K562 (cell line): ENCODE measurements around the gene HMX2. TPM values are rescaled to one million over a fixed set of nuclear protein-coding genes. Genes with fewer than 3 reads are reported as not detected.

Experiments
- ATAC-seq: fragments of 200-7000 bp; cut with Tn5 transposase; 3 replicates; pipeline ENCODE4 v1.9.1; 2020; ENCODE audit warnings: moderate library complexity
- BruUV-seq: library from RNA; stranded (reverse); fragments of 400-500 nt; replicated peaks from 2 replicates; lab custom pipeline; 2021; lab: Mats Ljungman, UMichigan
- CTCF ChIA-PET: fragments of 300-600 bp; formaldehyde crosslinking; extraction: SDS; loops from one replicate; lab custom pipeline; 2021; ENCODE audit warnings: low intra/inter-chr PET ratio; lab: Yijun Ruan, JAX
- POLR2A ChIA-PET: fragments of 300-600, 350-650 bp; sonication (Branson Sonifier 250); formaldehyde crosslinking; extraction: SDS; loops from one replicate; lab custom pipeline; 2021; ENCODE audit warnings: antibody characterized with exemption, inconsistent platforms; lab: Yijun Ruan, JAX
- DNase-seq, 4 experiments: peaks; one replicate each; pipeline versions ENCODE4 v3.0.0 to v3.0.0-alpha.2; 2011 to 2018; ENCODE audit warnings: low spot score in 3 of 4, mixed read lengths in 3 of 4; ENCODE audit errors: extremely low read depth in 1 of 4
- FAIRE-seq: peaks from 2 replicates; lab custom pipeline; 2011; peaks lifted over from hg19 to GRCh38; lab: Jason Lieb, UNC
- H2AFZ ChIP-seq: 2 replicates; pipeline ENCODE4 v1.6.0; 2011; ENCODE audit warnings: low read depth, low read length, control low read depth, inconsistent platforms
- H3K27ac ChIP-seq: fragments of 200-600 bp; 3 replicates; pipeline ENCODE4 v1.8.0; 2011; ENCODE audit warnings: low read depth, mild to moderate bottlenecking, control low read depth, inconsistent platforms, low read length, moderate library complexity, mixed read lengths; ENCODE audit errors: extremely low read depth
- H3K27me3 ChIP-seq, 2 experiments: fragments of 300-600 bp in 1 of 2; 2 replicates in 1 of 2; 3 replicates in 1 of 2; pipeline versions ENCODE4 v1.6.0 to v1.8.0; 2011; ENCODE audit warnings: inconsistent platforms in 2 of 2, low read length in 2 of 2, mild to moderate bottlenecking in 1 of 2, mixed read lengths in 1 of 2, moderate library complexity in 1 of 2; ENCODE audit not compliant: control insufficient read depth in 2 of 2, insufficient read depth in 2 of 2
- H3K36me3 ChIP-seq: fragments of 300-600 bp; 3 replicates; pipeline ENCODE4 v1.8.0; 2011; ENCODE audit warnings: mild to moderate bottlenecking, low read length, inconsistent platforms; ENCODE audit not compliant: control insufficient read depth, insufficient read depth
- H3K4me1 ChIP-seq, 2 experiments: fragments of 200-600 bp in 1 of 2; replicated peaks in 1 of 2; 2 replicates in 1 of 2; 3 replicates in 1 of 2; pipeline versions ENCODE4 v1.5.1 to v1.8.0; 2011; ENCODE audit warnings: inconsistent platforms in 2 of 2, low read length in 2 of 2, mild to moderate bottlenecking in 1 of 2, mixed read lengths in 1 of 2, moderate library complexity in 1 of 2; ENCODE audit not compliant: control insufficient read depth in 2 of 2, insufficient read depth in 2 of 2
- H3K4me2 ChIP-seq: 2 replicates; pipeline ENCODE4 v1.6.1; 2011; ENCODE audit warnings: low read length, control low read depth, inconsistent platforms, mixed read lengths; ENCODE audit not compliant: insufficient read depth
- H3K4me3 ChIP-seq: fragments of 200-600 bp; sonication (generic), shearing (Covaris generic); 2 replicates; pipeline ENCODE4 v1.5.1; 2016; ENCODE audit warnings: control low read depth, inconsistent platforms
- H3K79me2 ChIP-seq: fragments of 200-600 bp; 3 replicates; pipeline ENCODE4 v1.8.0; 2011; ENCODE audit warnings: low read length, inconsistent platforms; ENCODE audit not compliant: control insufficient read depth, insufficient read depth
- H3K9ac ChIP-seq, 2 experiments: 2 replicates each; pipeline versions ENCODE4 v1.6.0 to v1.6.1; 2011; ENCODE audit warnings: low read depth in 2 of 2, low read length in 2 of 2, control low read depth in 1 of 2, inconsistent platforms in 1 of 2, mild to moderate bottlenecking in 1 of 2, mixed read lengths in 1 of 2; ENCODE audit not compliant: insufficient read depth in 1 of 2
- H3K9me1 ChIP-seq: one replicate; pipeline ENCODE4 v1.6.0; 2011; ENCODE audit warnings: inconsistent platforms, mild to moderate bottlenecking, low read length, moderate library complexity; ENCODE audit not compliant: control insufficient read depth, insufficient read depth
- H3K9me3 ChIP-seq: replicated peaks from 2 replicates; pipeline ENCODE4 v1.5.1; 2011; ENCODE audit warnings: low read depth, low read length, inconsistent platforms; ENCODE audit not compliant: control insufficient read depth, insufficient read depth
- H4K20me1 ChIP-seq: replicated peaks from 2 replicates; pipeline ENCODE4 v1.6.1; 2011; ENCODE audit warnings: low read length, inconsistent platforms, mixed read lengths; ENCODE audit not compliant: control insufficient read depth, insufficient read depth
- HIVEP1 ChIP-seq: fragments of 250-450 bp; sonication (Bioruptor Pico); IDR thresholded peaks from 2 replicates; pipeline ENCODE4 v1.4.0; 2020; ENCODE audit warnings: mild to moderate bottlenecking
- HLTF ChIP-seq: fragments of 450-650 bp; IDR thresholded peaks from 2 replicates; pipeline ENCODE4 v1.6.1; 2016
- HNRNPLL ChIP-seq: fragments of 200-400 bp; formaldehyde crosslinking; IDR thresholded peaks from 2 replicates; pipeline ENCODE4 v1.6.1; 2017; ENCODE audit warnings: low read length, low read depth, mild to moderate bottlenecking; ENCODE audit not compliant: poor library complexity, severe bottlenecking
- KLF1 ChIP-seq: fragments of 450-650 bp; IDR thresholded peaks from 2 replicates; pipeline ENCODE4 v1.6.1; 2016; ENCODE audit warnings: missing genetic modification characterization, missing compliant biosample characterization
- MBD1 ChIP-seq: fragments of 250-450 bp; sonication (Bioruptor Pico); IDR thresholded peaks from 2 replicates; pipeline ENCODE4 v1.8.0; 2022; ENCODE audit warnings: inconsistent platforms
- NR4A1 ChIP-seq, 2 experiments: fragments of 250-450 bp in 1 of 2; fragments of 450-650 bp in 1 of 2; sonication (Bioruptor Pico) in 1 of 2; IDR thresholded peaks; 2 replicates each; pipeline versions ENCODE4 v1.4.0 to v1.6.1; 2016 to 2020; ENCODE audit warnings: mild to moderate bottlenecking in 2 of 2, missing compliant biosample characterization in 1 of 2, missing genetic modification characterization in 1 of 2, moderate library complexity in 1 of 2
- PHB ChIP-seq: fragments of 250-450 bp; sonication (Bioruptor Pico); IDR thresholded peaks from 2 replicates; pipeline ENCODE4 v1.5.0; 2021
- RB1 ChIP-seq: fragments of 450-650 bp; IDR thresholded peaks from 2 replicates; pipeline ENCODE4 v1.6.1; 2017; ENCODE audit warnings: low read depth, mild to moderate bottlenecking
- TAF1 ChIP-seq: IDR thresholded peaks from 2 replicates; pipeline ENCODE4 v1.6.1; 2011; ENCODE audit warnings: mild to moderate bottlenecking, low read length, moderate library complexity; ENCODE audit not compliant: insufficient read depth, control insufficient read depth, severe bottlenecking; ENCODE audit errors: extremely low read depth
- USF1 ChIP-seq: sonication (generic); formaldehyde crosslinking; IDR thresholded peaks from 2 replicates; pipeline ENCODE4 v1.9.0; 2022; ENCODE audit warnings: mild to moderate bottlenecking, missing genetic modification reagents
- ZNF354B ChIP-seq: fragments of 250-450 bp; sonication (Bioruptor Pico); IDR thresholded peaks from 2 replicates; pipeline ENCODE4 v1.4.0; 2020
- ZNF561 ChIP-seq: fragments of 450-650 bp; formaldehyde crosslinking; conservative IDR thresholded peaks from 2 replicates; pipeline ENCODE4 v1.4.0; 2020; ENCODE audit warnings: mild to moderate bottlenecking, moderate library complexity
- WGBS: fragments of 100-300 bp; shearing (Covaris generic); methylation state at CpG from one replicate; pipeline ENCODE4 v1.1.6; 2016; ENCODE audit warnings: low coverage, mixed read lengths; ENCODE audit not compliant: insufficient coverage; ENCODE audit errors: missing lambda C conversion rate; 5-methylcytosine and 5-hydroxymethylcytosine counted together
- in situ Hi-C: fragments of 300-500 bp; cut with MboI; formaldehyde crosslinking; loops from 4 replicates; pipeline ENCODE4 v1.15.0; 2018; ENCODE audit warnings: inconsistent platforms, mixed read lengths
- intact Hi-C: fragments of 100-400 bp; cut with micrococcal nuclease; formaldehyde crosslinking; loops from 2 replicates; pipeline ENCODE4 v1.14.2; 2022
- polyA plus RNA-seq, 8 experiments: library from polyadenylated mRNA; depleted of rRNA in 4 of 8; stranded (reverse) in 5 of 8; unstranded in 3 of 8; fragments of >200 nt; fragmentation: Nextera tagmentation in 2 of 8; fragmentation: Illumina TruSeq in 1 of 8; extraction: Ambion mirVana in 2 of 8; extraction: Trizol in 1 of 8; gene quantifications; 2 replicates each; pipeline versions ENCODE4 v1.2.1 to v1.2.3, GENCODE V29; 2011 to 2014; ENCODE audit warnings: inconsistent platforms in 1 of 8, missing spikeins in 1 of 8
- total RNA-seq, 7 experiments: library from RNA; depleted of rRNA in 6 of 7; stranded (reverse); fragments of >200 nt in 6 of 7; fragmentation: Illumina TruSeq in 2 of 7; extraction: Trizol in 2 of 7; gene quantifications; 2 replicates each; pipeline versions ENCODE4 v1.2.1 to v1.2.3, GENCODE V29; 2011 to 2021; ENCODE audit warnings: low replicate concordance in 1 of 7
- TF ChIP-seq, protein P1 (sequence below): fragments of 150-350 bp; IDR thresholded peaks from 2 replicates; pipeline ENCODE4 v1.6.1; 2014; ENCODE audit warnings: low read depth, mild to moderate bottlenecking, low read length, borderline replicate concordance
- TF ChIP-seq, protein P2 (sequence below): fragments of 200-800 bp; sonication (Bioruptor generic); IDR thresholded peaks from 2 replicates; pipeline ENCODE4 v1.6.1; 2017; ENCODE audit warnings: missing genetic modification characterization, missing compliant biosample characterization

HMX2 gene
- total and polyA plus RNA-seq, 9 of the 15 experiments (the other 6 are each of a cell fraction or from before 2014, with no cell fraction given), result 0.07 to 0.58 (median 0.09) TPM; not detected in 2

DNA sequence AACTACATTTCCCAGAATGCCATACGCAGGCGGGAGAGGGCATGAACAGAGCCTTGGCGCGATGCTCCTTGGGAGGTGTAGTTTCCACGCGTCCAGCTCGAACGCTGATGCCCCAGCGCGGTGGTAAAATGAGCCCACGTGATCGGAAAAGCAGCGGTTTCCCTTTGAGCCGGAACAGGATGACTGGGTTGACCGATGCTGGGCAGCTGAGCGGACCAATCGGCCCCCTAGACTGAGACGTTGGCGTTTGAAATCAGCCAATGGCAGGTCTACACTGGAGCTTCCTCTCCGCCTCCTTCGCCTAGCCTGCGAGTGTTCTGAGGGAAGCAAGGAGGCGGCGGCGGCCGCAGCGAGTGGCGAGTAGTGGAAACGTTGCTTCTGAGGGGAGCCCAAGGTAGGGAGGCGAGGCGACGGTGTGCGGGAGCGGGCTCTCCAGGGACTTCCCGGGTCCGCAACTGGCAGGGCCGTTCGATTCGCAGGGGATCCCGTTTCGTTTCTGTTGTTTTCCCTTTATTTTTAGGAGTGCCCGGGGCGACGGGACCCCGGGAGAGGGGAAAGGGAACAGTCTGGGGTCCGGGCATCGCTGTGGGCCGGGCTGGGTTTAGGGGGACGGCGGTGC lies 6.3 kb downstream of the HMX2 start, which contains the start of gene BUB3:
BUB3 (plus strand) TSS at position 311 of the 619 bp plus-strand sequence. CDS start 516 bp downstream, outside the sequence.
- H3K9me1 ChIP-seq, result no peaks in the 10 kb centered on the region
- ATAC-seq (peak; percentile 97), FAIRE-seq (peak; percentile 100), DNase-seq (peak; percentile 95 to 97 (median 96))
- WGBS, result under 1% methylated on average over 37 of the region's 50 CpGs
- in situ Hi-C loops (no loop called here), intact Hi-C loops (loop anchor here (1.0 kb wide), 1 partner anchor 15 kb away; no protein-coding TSS in a partner anchor)
- ChIA-PET POLR2A (interaction anchor here (0.6 to 2.9 kb wide), 10 partner anchors 9 to 31 kb away, joined by 3 to 34 read pairs (median 6); no protein-coding TSS in a partner anchor), CTCF (no interaction called here)
- H3K9ac ChIP-seq, result peak within 1 kb of the TSS; percentile 92 to 99
- peaks cover 13 to 24% of the 10 kb centered on the region in 2 experiments; a peak in 3 of 5 replicates for H3K4me1 ChIP-seq
- no peaks in the 10 kb centered on the region for H3K9me3 ChIP-seq
- H3K36me3 ChIP-seq, result peaks cover 46% of the 10 kb centered on the region
- peak within 1 kb of the TSS; percentile 98 for H3K27ac ChIP-seq
- no peaks in the 10 kb centered on the region for H3K27me3 ChIP-seq
- BruUV-seq, result no TSS peak
- H3K4me3 ChIP-seq, result peak within 1 kb of the TSS; percentile 90
- peak within 1 kb of the TSS; percentile 93 for H3K4me2 ChIP-seq
- peaks cover 51% of the 10 kb centered on the region for H3K79me2 ChIP-seq
- H4K20me1 ChIP-seq, result peaks cover 10% of the 10 kb centered on the region
- peak within 1 kb of the TSS; percentile 84 for H2AFZ ChIP-seq
- TF ChIP-seq, protein P1, sequence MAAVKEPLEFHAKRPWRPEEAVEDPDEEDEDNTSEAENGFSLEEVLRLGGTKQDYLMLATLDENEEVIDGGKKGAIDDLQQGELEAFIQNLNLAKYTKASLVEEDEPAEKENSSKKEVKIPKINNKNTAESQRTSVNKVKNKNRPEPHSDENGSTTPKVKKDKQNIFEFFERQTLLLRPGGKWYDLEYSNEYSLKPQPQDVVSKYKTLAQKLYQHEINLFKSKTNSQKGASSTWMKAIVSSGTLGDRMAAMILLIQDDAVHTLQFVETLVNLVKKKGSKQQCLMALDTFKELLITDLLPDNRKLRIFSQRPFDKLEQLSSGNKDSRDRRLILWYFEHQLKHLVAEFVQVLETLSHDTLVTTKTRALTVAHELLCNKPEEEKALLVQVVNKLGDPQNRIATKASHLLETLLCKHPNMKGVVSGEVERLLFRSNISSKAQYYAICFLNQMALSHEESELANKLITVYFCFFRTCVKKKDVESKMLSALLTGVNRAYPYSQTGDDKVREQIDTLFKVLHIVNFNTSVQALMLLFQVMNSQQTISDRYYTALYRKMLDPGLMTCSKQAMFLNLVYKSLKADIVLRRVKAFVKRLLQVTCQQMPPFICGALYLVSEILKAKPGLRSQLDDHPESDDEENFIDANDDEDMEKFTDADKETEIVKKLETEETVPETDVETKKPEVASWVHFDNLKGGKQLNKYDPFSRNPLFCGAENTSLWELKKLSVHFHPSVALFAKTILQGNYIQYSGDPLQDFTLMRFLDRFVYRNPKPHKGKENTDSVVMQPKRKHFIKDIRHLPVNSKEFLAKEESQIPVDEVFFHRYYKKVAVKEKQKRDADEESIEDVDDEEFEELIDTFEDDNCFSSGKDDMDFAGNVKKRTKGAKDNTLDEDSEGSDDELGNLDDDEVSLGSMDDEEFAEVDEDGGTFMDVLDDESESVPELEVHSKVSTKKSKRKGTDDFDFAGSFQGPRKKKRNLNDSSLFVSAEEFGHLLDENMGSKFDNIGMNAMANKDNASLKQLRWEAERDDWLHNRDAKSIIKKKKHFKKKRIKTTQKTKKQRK, result no peak
- TF ChIP-seq NR4A1 (CRISPR knock-in tag; IDR thresholded peaks at IDR 0.05), result no peak
- no peak for TF ChIP-seq NR4A1 (tag; IDR thresholded peaks at IDR 0.05)
- TF ChIP-seq, protein P2, sequence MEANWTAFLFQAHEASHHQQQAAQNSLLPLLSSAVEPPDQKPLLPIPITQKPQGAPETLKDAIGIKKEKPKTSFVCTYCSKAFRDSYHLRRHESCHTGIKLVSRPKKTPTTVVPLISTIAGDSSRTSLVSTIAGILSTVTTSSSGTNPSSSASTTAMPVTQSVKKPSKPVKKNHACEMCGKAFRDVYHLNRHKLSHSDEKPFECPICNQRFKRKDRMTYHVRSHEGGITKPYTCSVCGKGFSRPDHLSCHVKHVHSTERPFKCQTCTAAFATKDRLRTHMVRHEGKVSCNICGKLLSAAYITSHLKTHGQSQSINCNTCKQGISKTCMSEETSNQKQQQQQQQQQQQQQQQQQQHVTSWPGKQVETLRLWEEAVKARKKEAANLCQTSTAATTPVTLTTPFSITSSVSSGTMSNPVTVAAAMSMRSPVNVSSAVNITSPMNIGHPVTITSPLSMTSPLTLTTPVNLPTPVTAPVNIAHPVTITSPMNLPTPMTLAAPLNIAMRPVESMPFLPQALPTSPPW, result peak; percentile 52; the same call in 1 of the 2 replicates
- no peak for TF ChIP-seq ZNF561
- TF ChIP-seq TAF1, result peak; percentile 80
- TF ChIP-seq HLTF, result no peak
- TF ChIP-seq RB1, result no peak
- TF ChIP-seq KLF1 (tag), result no peak
- TF ChIP-seq ZNF354B (CRISPR knock-in tag), result no peak
- TF ChIP-seq PHB (CRISPR knock-in tag), result no peak
- no peak for TF ChIP-seq HIVEP1 (CRISPR knock-in tag)
- TF ChIP-seq USF1, result peak; percentile 98
- no peak for TF ChIP-seq MBD1 (CRISPR knock-in tag)
- peak; percentile 50 for TF ChIP-seq HNRNPLL
